ENCODE measurements around the gene GTF2H2C.

DNA sequence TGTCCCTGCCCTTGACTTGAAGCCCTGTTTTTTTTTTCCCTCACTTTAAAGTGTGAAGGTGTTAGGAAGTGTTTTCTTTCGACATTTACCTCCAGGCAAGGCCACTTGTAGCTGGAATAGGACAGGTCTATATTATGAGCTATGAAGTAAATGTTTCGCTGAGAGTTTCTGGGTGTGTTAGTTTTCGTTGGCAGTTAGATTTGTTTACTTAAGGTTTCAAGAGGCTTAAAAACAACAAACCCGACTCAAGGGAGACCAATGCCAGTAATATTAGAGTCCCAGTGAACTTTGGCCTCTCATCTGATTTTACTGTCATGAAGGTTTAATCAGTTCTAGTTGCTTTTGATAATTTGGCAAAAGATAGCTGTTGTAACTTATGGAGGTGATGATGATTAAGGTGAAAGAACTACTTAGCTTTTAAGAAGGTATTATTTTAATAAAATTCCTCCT lies 42.2 kb upstream of the GTF2H2C start:
- TF ChIP-seq, protein P1, sequence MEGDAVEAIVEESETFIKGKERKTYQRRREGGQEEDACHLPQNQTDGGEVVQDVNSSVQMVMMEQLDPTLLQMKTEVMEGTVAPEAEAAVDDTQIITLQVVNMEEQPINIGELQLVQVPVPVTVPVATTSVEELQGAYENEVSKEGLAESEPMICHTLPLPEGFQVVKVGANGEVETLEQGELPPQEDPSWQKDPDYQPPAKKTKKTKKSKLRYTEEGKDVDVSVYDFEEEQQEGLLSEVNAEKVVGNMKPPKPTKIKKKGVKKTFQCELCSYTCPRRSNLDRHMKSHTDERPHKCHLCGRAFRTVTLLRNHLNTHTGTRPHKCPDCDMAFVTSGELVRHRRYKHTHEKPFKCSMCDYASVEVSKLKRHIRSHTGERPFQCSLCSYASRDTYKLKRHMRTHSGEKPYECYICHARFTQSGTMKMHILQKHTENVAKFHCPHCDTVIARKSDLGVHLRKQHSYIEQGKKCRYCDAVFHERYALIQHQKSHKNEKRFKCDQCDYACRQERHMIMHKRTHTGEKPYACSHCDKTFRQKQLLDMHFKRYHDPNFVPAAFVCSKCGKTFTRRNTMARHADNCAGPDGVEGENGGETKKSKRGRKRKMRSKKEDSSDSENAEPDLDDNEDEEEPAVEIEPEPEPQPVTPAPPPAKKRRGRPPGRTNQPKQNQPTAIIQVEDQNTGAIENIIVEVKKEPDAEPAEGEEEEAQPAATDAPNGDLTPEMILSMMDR (IDR thresholded peaks at IDR 0.05): no peak
- TF ChIP-seq POLR2A (IDR thresholded peaks at IDR 0.05) (no peak), POLR2AphosphoS5 (IDR thresholded peaks at IDR 0.05) (no peak), EP300 (IDR thresholded peaks at IDR 0.05) (no peak)
